Keratinocyte (primary cell): ENCODE results near the gene AOC1. TPM values are rescaled to one million over a fixed set of nuclear protein-coding genes. Genes with fewer than 3 reads are reported as not detected.

Experiments used
- DNase-seq: peaks from one replicate; pipeline ENCODE4 v3.0.0-alpha.2; 2011; ENCODE audit warnings: low read depth, missing footprints, low spot score
- FAIRE-seq: peaks from 2 replicates; lab custom pipeline; 2011; peaks lifted over from hg19 to GRCh38; lab: Jason Lieb, UNC
- H2AFZ ChIP-seq: 2 replicates; pipeline ENCODE4 v1.6.0; 2012; ENCODE audit warnings: low read length, control low read depth, inconsistent platforms; ENCODE audit not compliant: control insufficient read depth
- H3K27ac ChIP-seq: 2 replicates; pipeline ENCODE4 v1.5.1; 2011; ENCODE audit warnings: low read length; ENCODE audit not compliant: control insufficient read depth, insufficient read depth
- H3K27me3 ChIP-seq: 3 replicates; pipeline ENCODE4 v1.6.0; 2011; ENCODE audit warnings: low read length; ENCODE audit not compliant: control insufficient read depth, insufficient read depth; ENCODE audit errors: extremely low read depth
- H3K36me3 ChIP-seq, 2 experiments: 2 replicates in 1 of 2; 3 replicates in 1 of 2; pipeline ENCODE4 v1.5.1; 2011; ENCODE audit warnings: low read length in 2 of 2, mild to moderate bottlenecking in 1 of 2; ENCODE audit not compliant: control insufficient read depth in 2 of 2, insufficient read depth in 2 of 2; ENCODE audit errors: extremely low read depth in 1 of 2
- H3K4me1 ChIP-seq: 3 replicates; pipeline ENCODE4 v1.5.1; 2011; ENCODE audit warnings: low read length; ENCODE audit not compliant: control insufficient read depth, insufficient read depth; ENCODE audit errors: extremely low read depth
- H3K4me2 ChIP-seq: 3 replicates; pipeline ENCODE4 v1.6.0; 2011; ENCODE audit warnings: low read depth, low read length; ENCODE audit not compliant: control insufficient read depth, insufficient read depth; ENCODE audit errors: extremely low read depth
- H3K4me3 ChIP-seq, 3 experiments: fragments of 200-600 bp in 1 of 3; sonication (generic) in 1 of 3; 2 replicates in 2 of 3; 3 replicates in 1 of 3; pipeline ENCODE4 v1.5.1; 2011 to 2016; ENCODE audit warnings: low read length in 3 of 3, mild to moderate bottlenecking in 3 of 3, control low read depth in 2 of 3, inconsistent platforms in 1 of 3, low read depth in 1 of 3, mixed read lengths in 1 of 3, mixed run types in 1 of 3, moderate library complexity in 1 of 3; ENCODE audit not compliant: control insufficient read depth in 2 of 3, insufficient read depth in 2 of 3; ENCODE audit errors: extremely low read depth in 1 of 3
- H3K79me2 ChIP-seq: 2 replicates; pipeline ENCODE4 v1.6.0; 2012; ENCODE audit warnings: low read length; ENCODE audit not compliant: control insufficient read depth, insufficient read depth
- H3K9ac ChIP-seq: 3 replicates; pipeline ENCODE4 v1.6.0; 2011; ENCODE audit warnings: low read length; ENCODE audit not compliant: control insufficient read depth, insufficient read depth; ENCODE audit errors: extremely low read depth
- H3K9me1 ChIP-seq: 3 replicates; pipeline ENCODE4 v1.6.0; 2011; ENCODE audit warnings: low read length; ENCODE audit not compliant: control insufficient read depth, insufficient read depth; ENCODE audit errors: extremely low read depth
- H3K9me3 ChIP-seq: 2 replicates; pipeline ENCODE4 v1.5.1; 2012; ENCODE audit warnings: low read depth, low read length; ENCODE audit not compliant: control insufficient read depth
- H4K20me1 ChIP-seq: 3 replicates; pipeline ENCODE4 v1.6.0; 2011; ENCODE audit warnings: low read length; ENCODE audit not compliant: control insufficient read depth, insufficient read depth; ENCODE audit errors: extremely low read depth
- EZH2 ChIP-seq: IDR thresholded peaks from one replicate; pipeline ENCODE4 v1.6.1; 2012; ENCODE audit warnings: inconsistent platforms, mild to moderate bottlenecking, low read length, moderate library complexity
- dilution Hi-C: fragments of 300-500 bp; cut with MboI; formaldehyde crosslinking; loops from one replicate; pipeline ENCODE4 v1.7.0; 2020; ENCODE audit warnings: low sequenced_read_pairs; ENCODE audit not compliant: extremely low pct_ligation_motif_present
- polyA plus RNA-seq, 5 experiments: library from polyadenylated mRNA; depleted of rRNA in 3 of 5; stranded (reverse) in 3 of 5; stranded (forward) in 1 of 5; unstranded in 1 of 5; fragments of >200 nt; gene quantifications; 1 replicate in 1 of 5; 2 replicates in 3 of 5; 3 replicates in 1 of 5; pipeline versions ENCODE4 v1.2.1 to v1.2.3, GENCODE V29; 2011 to 2012; ENCODE audit warnings: missing spikeins in 2 of 5, low read depth in 1 of 5, low replicate concordance in 1 of 5
- TF ChIP-seq, protein P1 (sequence below), 3 experiments: IDR thresholded peaks in 1 of 3; conservative IDR thresholded peaks in 1 of 3; optimal IDR thresholded peaks in 1 of 3; 2 replicates in 2 of 3; 3 replicates in 1 of 3; pipeline versions ENCODE3 to v1.5.1; 2011; ENCODE audit warnings: low read length in 3 of 3, mild to moderate bottlenecking in 3 of 3, moderate library complexity in 2 of 3, control low read depth in 1 of 3, inconsistent platforms in 1 of 3; ENCODE audit not compliant: insufficient read depth in 2 of 3; ENCODE audit errors: extremely low read depth in 1 of 3

The AOC1 gene
- polyA plus RNA-seq, 1 donor (not counting 4 experiments of a cell fraction or from before 2014, with no cell fraction given): not detected

DNA sequence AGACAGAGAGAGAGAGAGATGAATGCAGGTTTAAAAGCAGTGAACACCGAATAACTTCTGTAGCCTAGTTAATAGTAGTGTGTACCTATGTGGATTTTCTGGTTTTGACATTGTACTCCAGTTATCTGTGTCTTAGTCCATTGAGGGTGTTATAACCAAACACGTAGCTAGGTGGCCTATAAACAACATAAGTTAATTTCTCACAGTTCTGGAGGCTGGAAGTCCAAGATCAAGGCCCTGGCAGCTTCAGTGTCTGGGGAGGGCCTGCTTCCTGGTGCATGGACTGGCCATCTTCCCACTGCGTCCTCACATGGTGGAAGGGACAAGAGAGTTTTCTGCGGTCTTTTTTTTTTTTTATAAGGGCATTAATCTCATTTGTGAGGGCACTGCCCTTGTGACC lies 23.5 kb downstream of the AOC1 start:
- Histone ChIP-seq H3K9me3 (no peaks in the 10 kb centered on the region), H2AFZ (no peak overlapping the region), H3K27ac (no peak overlapping the region), H3K4me3 (no peak overlapping the region), H3K79me2 (no peaks in the 10 kb centered on the region), H3K4me2 (no peak overlapping the region), H3K9me1 (no peaks in the 10 kb centered on the region), H3K27me3 (peaks cover 5% of the 10 kb centered on the region), H3K9ac (no peak overlapping the region), H4K20me1 (no peaks in the 10 kb centered on the region), H3K36me3 (no peaks in the 10 kb centered on the region), H3K4me1 (peaks cover 8% of the 10 kb centered on the region)
- FAIRE-seq (no peak), DNase-seq (no peak)
- no peak for TF ChIP-seq EZH2
- TF ChIP-seq, protein P1, sequence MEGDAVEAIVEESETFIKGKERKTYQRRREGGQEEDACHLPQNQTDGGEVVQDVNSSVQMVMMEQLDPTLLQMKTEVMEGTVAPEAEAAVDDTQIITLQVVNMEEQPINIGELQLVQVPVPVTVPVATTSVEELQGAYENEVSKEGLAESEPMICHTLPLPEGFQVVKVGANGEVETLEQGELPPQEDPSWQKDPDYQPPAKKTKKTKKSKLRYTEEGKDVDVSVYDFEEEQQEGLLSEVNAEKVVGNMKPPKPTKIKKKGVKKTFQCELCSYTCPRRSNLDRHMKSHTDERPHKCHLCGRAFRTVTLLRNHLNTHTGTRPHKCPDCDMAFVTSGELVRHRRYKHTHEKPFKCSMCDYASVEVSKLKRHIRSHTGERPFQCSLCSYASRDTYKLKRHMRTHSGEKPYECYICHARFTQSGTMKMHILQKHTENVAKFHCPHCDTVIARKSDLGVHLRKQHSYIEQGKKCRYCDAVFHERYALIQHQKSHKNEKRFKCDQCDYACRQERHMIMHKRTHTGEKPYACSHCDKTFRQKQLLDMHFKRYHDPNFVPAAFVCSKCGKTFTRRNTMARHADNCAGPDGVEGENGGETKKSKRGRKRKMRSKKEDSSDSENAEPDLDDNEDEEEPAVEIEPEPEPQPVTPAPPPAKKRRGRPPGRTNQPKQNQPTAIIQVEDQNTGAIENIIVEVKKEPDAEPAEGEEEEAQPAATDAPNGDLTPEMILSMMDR (optimal IDR thresholded peaks at IDR 0.05 in 1 of 3, IDR thresholded peaks at IDR 0.05 in 1 of 3, conservative IDR thresholded peaks at IDR 0.05 in 1 of 3; ENCODE audit: extremely low read depth in 1 of 3, insufficient read depth in 2 of 3, low read length in 3 of 3): peak in 1 of 3 experiments; percentile 14
- dilution Hi-C loops: no loop called here

- Histone ChIP-seq H2AFZ (no peak overlapping the region), H3K79me2 (no peaks in the 10 kb centered on the region), H3K9ac (no peak overlapping the region), H3K9me3 (no peaks in the 10 kb centered on the region), H3K9me1 (no peaks in the 10 kb centered on the region), H3K4me2 (no peak overlapping the region), H3K27me3 (peaks cover 5% of the 10 kb centered on the region), H3K27ac (no peak overlapping the region), H3K4me1 (peaks cover 8% of the 10 kb centered on the region), H3K4me3 (no peak overlapping the region), H4K20me1 (no peaks in the 10 kb centered on the region), H3K36me3 (no peaks in the 10 kb centered on the region)
- FAIRE-seq: no peak
- dilution Hi-C loops: no loop called here
- TF ChIP-seq, protein P1 (optimal IDR thresholded peaks at IDR 0.05 in 1 of 3, IDR thresholded peaks at IDR 0.05 in 1 of 3, conservative IDR thresholded peaks at IDR 0.05 in 1 of 3; ENCODE audit: extremely low read depth in 1 of 3, insufficient read depth in 2 of 3, low read length in 3 of 3): peak; percentile 29 to 66 (median 43)
- TF ChIP-seq EZH2: no peak
- DNase-seq: no peak
These were observed 24.7 kb downstream of the AOC1 start for GRCh38 chr7:150876817-150877526.
